Muscle layer of duodenum (tissue), 2 donors: ENCODE results near the gene PCK2.
"Not testable (repeated sequence)": the region's sequence is repeated elsewhere in the genome, so short reads cannot be mapped to it uniquely, and the experiment has no call there.

ENCODE experiments used
- H3K27ac ChIP-seq: one replicate; pipeline ENCODE4 v1.7.0; 2013; ENCODE audit warnings: mild to moderate bottlenecking, low read length
- H3K27me3 ChIP-seq: one replicate; pipeline ENCODE4 v1.7.0; 2013; ENCODE audit warnings: low read depth, mild to moderate bottlenecking, control low read depth, low read length
- H3K36me3 ChIP-seq, 2 donors: one replicate each; pipeline ENCODE4 v1.7.0; 2013; ENCODE audit warnings: low read length in 2 of 2, control low read depth in 1 of 2, mild to moderate bottlenecking in 1 of 2; ENCODE audit not compliant: insufficient read depth in 2 of 2, control insufficient read depth in 1 of 2
- H3K4me1 ChIP-seq, 2 donors: one replicate each; pipeline ENCODE4 v1.7.0; 2013; ENCODE audit warnings: low read length in 2 of 2, mild to moderate bottlenecking in 2 of 2, control low read depth in 1 of 2, moderate library complexity in 1 of 2; ENCODE audit not compliant: insufficient read depth in 2 of 2, control insufficient read depth in 1 of 2
- H3K4me3 ChIP-seq, 2 donors: one replicate each; pipeline ENCODE4 v1.7.0; 2013; ENCODE audit warnings: low read length in 2 of 2, low read depth in 1 of 2, mild to moderate bottlenecking in 1 of 2
- H3K9me3 ChIP-seq, 2 donors: one replicate each; pipeline ENCODE4 v1.7.0; 2013; ENCODE audit warnings: low read length in 2 of 2, control low read depth in 1 of 2, mild to moderate bottlenecking in 1 of 2; ENCODE audit not compliant: control insufficient read depth in 1 of 2
- donor health status: healthy.

PCK2 gene

GRCh38 chr14:24102357-24103048, 8.4 kb downstream of the PCK2 start:
- Histone ChIP-seq H3K36me3 (peaks cover 10 to 37% of the 10 kb centered on the region in 2 donors), H3K27ac (no peak overlapping the region), H3K27me3 (no peaks in the 10 kb centered on the region), H3K4me1 (no peaks in the 10 kb centered on the region), H3K9me3 (no peaks in the 10 kb centered on the region), H3K4me3 (no peak overlapping the region)

DNA sequence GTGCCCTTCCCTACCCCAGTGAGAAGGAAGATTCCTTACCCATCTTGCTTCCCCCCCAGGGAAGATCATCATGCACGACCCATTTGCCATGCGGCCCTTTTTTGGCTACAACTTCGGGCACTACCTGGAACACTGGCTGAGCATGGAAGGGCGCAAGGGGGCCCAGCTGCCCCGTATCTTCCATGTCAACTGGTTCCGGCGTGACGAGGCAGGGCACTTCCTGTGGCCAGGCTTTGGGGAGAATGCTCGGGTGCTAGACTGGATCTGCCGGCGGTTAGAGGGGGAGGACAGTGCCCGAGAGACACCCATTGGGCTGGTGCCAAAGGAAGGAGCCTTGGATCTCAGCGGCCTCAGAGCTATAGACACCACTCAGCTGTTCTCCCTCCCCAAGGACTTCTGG, 9.3 kb downstream of the PCK2 start:
- H3K9me3 ChIP-seq: no peaks in the 10 kb centered on the region
- H3K36me3 ChIP-seq: peaks cover 10 to 34% of the 10 kb centered on the region in 2 donors
- no peak overlapping the region for H3K4me3 ChIP-seq
- no peaks in the 10 kb centered on the region for H3K4me1 ChIP-seq
- H3K27me3 ChIP-seq: no peaks in the 10 kb centered on the region
- H3K27ac ChIP-seq: no peak overlapping the region

GRCh38 chr14:24105609-24106239, 11.6 kb downstream of the PCK2 start:
- H3K4me3 ChIP-seq, H3K27ac ChIP-seq, H3K4me1 ChIP-seq, H3K9me3 ChIP-seq, H3K27me3 ChIP-seq: not testable (repeated sequence)
- peaks cover 9 to 22% of the 10 kb centered on the region in 2 donors for H3K36me3 ChIP-seq

- H3K27me3 ChIP-seq: no peaks in the 10 kb centered on the region
- no peaks in the 10 kb centered on the region for H3K9me3 ChIP-seq
- H3K27ac ChIP-seq: no peak overlapping the region
- no peak overlapping the region for H3K4me3 ChIP-seq
- H3K36me3 ChIP-seq: peaks cover 6 to 15% of the 10 kb centered on the region in 2 donors
- peaks cover 4 to 7% of the 10 kb centered on the region in 2 donors for H3K4me1 ChIP-seq
Measured at GRCh38 chr14:24106672-24107271, 12.7 kb downstream of the PCK2 start.

GRCh38 chr14:24108336-24108874, 14.3 kb downstream of the PCK2 start:
- H3K9me3 ChIP-seq: no peaks in the 10 kb centered on the region
- peaks cover 2 to 6% of the 10 kb centered on the region in 2 donors for H3K36me3 ChIP-seq
- peaks cover 7 to 9% of the 10 kb centered on the region in 2 donors for H3K4me1 ChIP-seq
- no peak overlapping the region for H3K4me3 ChIP-seq
- H3K27me3 ChIP-seq: no peaks in the 10 kb centered on the region
- H3K27ac ChIP-seq: peak overlapping the region; percentile 10

GRCh38 chr14:24110060-24110459, 15.9 kb downstream of the PCK2 start:
- no peak overlapping the region for H3K4me3 ChIP-seq
- H3K27me3 ChIP-seq: no peaks in the 10 kb centered on the region
- no peaks in the 10 kb centered on the region for H3K9me3 ChIP-seq
- peaks cover 0 to 12% of the 10 kb centered on the region in 2 donors for H3K36me3 ChIP-seq
- peaks cover 11 to 12% of the 10 kb centered on the region in 2 donors for H3K4me1 ChIP-seq
- H3K27ac ChIP-seq: no peak overlapping the region

- Histone ChIP-seq H3K36me3 (peaks cover 0 to 12% of the 10 kb centered on the region in 2 donors), H3K27ac (no peak overlapping the region), H3K4me3 (no peak overlapping the region), H3K9me3 (no peaks in the 10 kb centered on the region), H3K4me1 (peaks cover 12 to 14% of the 10 kb centered on the region in 2 donors), H3K27me3 (no peaks in the 10 kb centered on the region)
Measured at GRCh38 chr14:24110523-24110922, 16.4 kb downstream of the PCK2 start.

DNA sequence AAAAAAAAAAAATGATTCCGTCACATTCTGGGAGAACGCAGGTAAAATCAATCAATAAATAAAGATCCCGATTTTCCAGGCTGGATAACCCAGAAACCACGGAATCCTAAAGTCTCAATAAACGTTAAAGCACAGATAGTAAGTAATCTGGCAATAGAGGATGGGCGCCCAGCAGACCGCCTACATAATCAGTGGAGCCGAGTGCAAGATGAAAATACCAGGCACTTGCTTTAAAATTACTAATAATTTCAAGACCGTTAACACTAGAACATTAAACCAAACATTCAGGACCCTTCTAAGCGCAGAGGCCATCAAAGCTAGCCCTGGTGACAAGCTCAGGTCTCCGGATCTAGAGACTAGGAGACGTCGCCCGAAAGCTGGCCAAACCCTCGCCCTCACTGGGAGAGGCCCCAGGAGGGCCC, 19.3 kb downstream of the PCK2 start:
- H3K9me3 ChIP-seq: no peaks in the 10 kb centered on the region
- peak overlapping the region; percentile 100 for H3K27ac ChIP-seq
- peaks cover 12 to 25% of the 10 kb centered on the region in 2 donors for H3K36me3 ChIP-seq
- H3K4me1 ChIP-seq: peaks cover 23 to 25% of the 10 kb centered on the region in 2 donors
- H3K27me3 ChIP-seq: no peaks in the 10 kb centered on the region
- H3K4me3 ChIP-seq: peak overlapping the region; percentile 87 to 89

- H3K36me3 ChIP-seq: peaks cover 18 to 31% of the 10 kb centered on the region in 2 donors
- peaks cover 18 to 21% of the 10 kb centered on the region in 2 donors for H3K4me1 ChIP-seq
- no peaks in the 10 kb centered on the region for H3K9me3 ChIP-seq
- no peaks in the 10 kb centered on the region for H3K27me3 ChIP-seq
- peak overlapping the region; percentile 87 to 89 for H3K4me3 ChIP-seq
- H3K27ac ChIP-seq: peak overlapping the region; percentile 100
Measured at GRCh38 chr14:24113801-24114531, 19.9 kb downstream of the PCK2 start.

DNA sequence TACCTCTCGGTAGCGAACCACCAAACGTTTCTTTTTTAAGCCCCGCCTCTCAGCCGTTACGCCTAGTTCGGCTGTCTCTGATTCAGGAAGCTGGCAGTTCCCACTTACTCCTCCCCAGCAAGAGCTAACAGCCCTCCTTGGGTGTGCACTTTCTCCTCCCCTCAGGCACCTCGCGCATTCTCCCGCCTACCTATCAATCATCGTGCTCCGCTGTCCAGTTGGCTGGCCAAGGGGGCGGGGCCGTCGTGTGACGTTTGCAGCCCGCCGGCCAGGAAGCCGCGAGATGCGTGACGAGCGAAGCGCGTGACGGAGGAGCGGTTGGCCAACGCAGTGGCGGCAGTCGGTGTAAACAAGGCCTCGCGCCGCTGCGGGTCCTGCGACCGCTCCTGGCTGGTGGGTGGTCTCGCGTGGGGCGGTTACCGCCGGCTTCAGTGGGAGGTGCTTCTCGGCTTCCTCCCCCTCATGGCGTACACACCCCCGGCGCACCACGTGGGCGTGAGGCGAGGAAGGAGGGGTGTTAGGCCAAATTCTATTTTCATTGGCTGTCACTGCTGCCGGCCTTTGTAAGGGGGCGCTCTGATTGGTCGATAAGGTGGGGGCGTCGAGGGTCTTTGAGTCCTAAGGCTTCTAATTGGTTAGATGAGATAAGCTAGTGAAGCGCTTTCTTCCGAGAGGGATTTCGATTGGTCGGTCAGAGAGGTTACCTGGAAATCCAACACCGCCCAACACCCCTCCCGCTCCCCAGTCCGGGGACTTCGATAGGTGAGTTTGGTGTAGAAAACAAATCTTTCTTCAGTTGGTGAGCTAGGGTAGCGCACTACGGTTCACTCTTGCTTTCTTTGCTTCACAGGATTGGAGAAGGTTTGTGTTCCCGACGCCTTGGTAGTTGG, 20.7 kb downstream of the PCK2 start, which contains the start of the genes DCAF11 and NRL:
DCAF11 (plus strand) TSS at position 246 of the 890 bp plus-strand sequence. CDS start 818 bp downstream, outside the sequence.
NRL (minus strand) TSS at position 418 of the 890 bp plus-strand sequence. CDS start 32,101 bp downstream, outside the sequence.
- Histone ChIP-seq H3K27ac (peak within 1 kb of the TSS; percentile 100), H3K36me3 (peaks cover 26 to 39% of the 10 kb centered on the region in 2 donors), H3K4me3 (peak within 1 kb of the TSS; percentile 87 to 89), H3K27me3 (no peaks in the 10 kb centered on the region), H3K9me3 (no peaks in the 10 kb centered on the region), H3K4me1 (peaks cover 15 to 21% of the 10 kb centered on the region in 2 donors)
